Measurements from ENCODE around the gene P2RY12.

Gene P2RY12

GRCh38 chr3:151384741-151385174 is at the start of gene P2RY12:
P2RY12 (minus strand) TSS chr3:151384753; CDS start chr3:151338845, 45,908 bp downstream.
- TF ChIP-seq CTCF (IDR thresholded peaks at IDR 0.05; ENCODE audit: low read depth, low read length), result no peak
- DNase-seq (ENCODE audit: extremely low read depth, low read depth), result no peak

GRCh38 chr3:151432616-151433372 is 48.2 kb upstream of the P2RY12 start:
- TF ChIP-seq CTCF (IDR thresholded peaks at IDR 0.05; ENCODE audit: low read depth, low read length), result no peak
- no peak for DNase-seq (ENCODE audit: extremely low read depth, low read depth)

DNA sequence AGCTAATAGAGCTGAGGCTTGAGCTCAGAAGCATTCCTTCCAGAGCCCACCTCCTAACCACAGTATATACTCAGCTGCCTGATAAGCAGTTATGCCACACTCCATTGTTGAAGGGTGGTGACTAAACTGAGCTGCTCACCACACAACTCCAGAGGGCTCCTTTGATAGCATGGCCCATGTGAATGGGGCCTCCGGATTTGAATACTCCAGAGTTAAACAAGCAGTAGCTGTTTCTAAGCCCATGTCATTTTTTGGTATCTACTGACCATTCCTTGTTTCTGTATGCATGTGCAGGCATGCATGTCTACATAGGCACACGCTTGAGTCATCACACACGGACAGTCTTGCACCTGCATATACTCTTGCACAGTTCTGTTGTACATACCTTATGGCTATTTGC is 47.4 kb upstream of the P2RY12 start:
- DNase-seq (ENCODE audit: extremely low read depth, low read depth), result no peak
- TF ChIP-seq CTCF (IDR thresholded peaks at IDR 0.05; ENCODE audit: low read depth, low read length), result no peak

- no peak for DNase-seq (ENCODE audit: extremely low read depth, low read depth)
- no peak for TF ChIP-seq CTCF (IDR thresholded peaks at IDR 0.05; ENCODE audit: low read depth, low read length)
Observed at GRCh38 chr3:151430821-151431484, 46.4 kb upstream of the P2RY12 start.

DNA sequence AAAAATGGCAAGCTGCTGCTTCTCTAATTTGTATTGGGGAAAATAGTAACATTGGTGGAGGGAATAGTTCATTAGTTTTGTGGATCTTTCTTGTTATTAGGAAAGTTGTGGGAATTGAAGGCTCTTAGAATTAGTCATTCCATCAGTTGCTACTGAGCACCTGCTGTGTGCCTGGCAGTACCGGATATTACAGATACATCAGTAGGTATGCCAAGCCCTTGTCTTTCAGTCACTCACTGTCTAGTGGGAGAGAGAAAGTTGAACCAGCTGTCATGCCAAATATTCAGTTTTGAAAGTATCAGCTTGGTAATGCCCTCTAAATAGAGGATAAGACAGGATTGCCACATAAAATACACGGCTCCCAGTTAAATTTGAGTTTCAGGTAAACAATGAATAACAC is 43.8 kb upstream of the P2RY12 start:
- no peak for DNase-seq (ENCODE audit: extremely low read depth, low read depth)
- TF ChIP-seq CTCF (IDR thresholded peaks at IDR 0.05; ENCODE audit: low read depth, low read length), result no peak

- DNase-seq (ENCODE audit: extremely low read depth, low read depth), result no peak
- no peak for TF ChIP-seq CTCF (IDR thresholded peaks at IDR 0.05; ENCODE audit: low read depth, low read length)
Observed at GRCh38 chr3:151426341-151426657, 41.7 kb upstream of the P2RY12 start.

DNA sequence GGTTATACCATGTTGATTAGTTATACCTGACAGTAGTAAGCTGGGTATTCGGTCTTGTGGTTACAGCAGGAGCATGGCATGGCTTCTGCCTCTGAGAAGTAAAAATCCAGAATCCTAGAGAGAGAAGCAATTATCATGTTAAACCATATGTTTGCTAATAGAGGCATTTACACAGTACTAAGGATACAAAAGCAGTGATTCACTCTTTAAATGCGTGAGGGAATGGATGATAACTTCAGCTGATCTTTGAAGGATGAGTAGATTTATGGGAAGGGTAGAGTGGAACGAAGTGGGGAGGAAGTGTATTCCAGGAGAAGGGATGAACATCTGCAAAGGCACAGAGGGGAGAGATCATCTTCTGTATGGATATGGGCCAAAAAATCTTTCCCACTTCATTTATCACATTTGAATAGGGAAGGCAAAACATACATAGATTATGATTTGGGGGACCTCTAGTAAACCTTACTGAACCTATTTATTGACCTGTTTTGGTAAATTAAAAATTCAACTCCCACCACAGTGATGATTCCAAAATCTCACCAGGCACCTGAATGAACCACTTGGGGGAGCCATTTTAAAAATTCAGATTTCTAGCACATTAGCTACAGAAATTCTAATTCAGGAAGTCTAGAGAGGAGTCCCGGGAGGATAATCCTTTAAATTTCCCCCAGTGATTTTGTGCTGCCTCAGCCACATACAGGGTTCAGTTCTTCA is 41.2 kb upstream of the P2RY12 start:
- TF ChIP-seq CTCF (IDR thresholded peaks at IDR 0.05; ENCODE audit: low read depth, low read length), result no peak; the same call in 1 of the 2 replicates
- DNase-seq (ENCODE audit: extremely low read depth, low read depth), result no peak
